Esophagus muscularis mucosa (tissue), 4 donors: ENCODE measurements around the gene ERC2. TPM values are rescaled to one million over a fixed set of nuclear protein-coding genes. Genes with fewer than 3 reads are reported as not detected.

Experiments
- DNase-seq: peaks from one replicate; pipeline ENCODE4 v3.0.0-alpha.2; 2017; ENCODE audit errors: extremely low spot score
- H3K27ac ChIP-seq, 4 donors: fragments of 200-600 bp; sonication (generic); replicated peaks in 1 of 4; 1 replicate in 3 of 4; 2 replicates in 1 of 4; pipeline ENCODE4 v1.5.1; 2016 to 2019; ENCODE audit warnings: mild to moderate bottlenecking in 1 of 4
- H3K27me3 ChIP-seq, 4 donors: fragments of 200-600 bp; sonication (generic); one replicate each; pipeline versions ENCODE4 v1.5.1 to v1.6.0; 2016 to 2019
- H3K36me3 ChIP-seq, 4 donors: fragments of 200-600 bp; sonication (generic); one replicate each; pipeline ENCODE4 v1.5.1; 2016 to 2019
- H3K4me1 ChIP-seq, 4 donors: fragments of 200-600 bp; sonication (generic); one replicate each; pipeline ENCODE4 v1.5.1; 2016 to 2019
- H3K4me3 ChIP-seq, 4 donors: fragments of 200-600 bp; sonication (generic); 1 replicate in 2 of 4; 2 replicates in 2 of 4; pipeline ENCODE4 v1.5.1; 2016 to 2019; ENCODE audit warnings: mild to moderate bottlenecking in 4 of 4, moderate library complexity in 1 of 4
- H3K9me3 ChIP-seq, 4 donors: fragments of 200-600 bp; sonication (generic); 1 replicate in 3 of 4; 2 replicates in 1 of 4; pipeline ENCODE4 v1.5.1; 2016 to 2019
- EP300 ChIP-seq: sonication (generic); formaldehyde crosslinking; IDR thresholded peaks from one replicate; pipeline ENCODE4 v1.6.1; 2017; ENCODE audit warnings: antibody characterized with exemption
- POLR2A ChIP-seq: fragments of 450-650 bp; IDR thresholded peaks from one replicate; pipeline ENCODE4 v1.6.1; 2017; ENCODE audit warnings: antibody characterized with exemption, moderate library complexity, mild to moderate bottlenecking, low read depth
- POLR2AphosphoS5 ChIP-seq, 2 donors: sonication (generic); formaldehyde crosslinking; IDR thresholded peaks; one replicate each; pipeline ENCODE4 v1.6.1; 2017; ENCODE audit warnings: antibody characterized with exemption in 2 of 2
- WGBS: methylation state at CpG from one replicate; pipeline ENCODE4 v1.1.5; 2018; 5-methylcytosine and 5-hydroxymethylcytosine counted together
- intact Hi-C: fragments of 100-400 bp; cut with DNase I; formaldehyde crosslinking; loops from one replicate; pipeline ENCODE4 v1.15.1; 2023
- total RNA-seq, 4 donors: library from RNA; depleted of rRNA; stranded (reverse); fragments of >200 nt; gene quantifications; one replicate each; pipeline versions ENCODE4 v1.1.0 to v1.2.1, GENCODE V29; 2016
- TF ChIP-seq, protein P1 (sequence below), 3 experiments: fragments of 200-600 bp in 2 of 3; fragments of 450-650 bp in 1 of 3; sonication (generic) in 2 of 3; IDR thresholded peaks; one replicate each; pipeline ENCODE4 v1.5.1; 2017 to 2019; ENCODE audit warnings: antibody characterized with exemption in 3 of 3, mild to moderate bottlenecking in 2 of 3, moderate library complexity in 1 of 3

The ERC2 gene
- total RNA-seq, 4 donors from 2014 or later, result 0.42 to 2.0 (median 1.5) TPM

GRCh38 chr3:56145410-56145809, 322.9 kb downstream of the ERC2 start:
- no peaks in the 10 kb centered on the region for H3K4me1 ChIP-seq
- H3K27ac ChIP-seq, result peak overlapping the region in 2 of 4 donors; percentile 50 to 56
- no peaks in the 10 kb centered on the region for H3K36me3 ChIP-seq
- DNase-seq, result no peak
- H3K9me3 ChIP-seq, result no peaks in the 10 kb centered on the region
- intact Hi-C loops, result no loop called here
- no peak overlapping the region for H3K4me3 ChIP-seq
- TF ChIP-seq EP300 (no peak), POLR2AphosphoS5 (IDR thresholded peaks at IDR 0.05) (no peak), POLR2A (no peak)
- TF ChIP-seq, protein P1, sequence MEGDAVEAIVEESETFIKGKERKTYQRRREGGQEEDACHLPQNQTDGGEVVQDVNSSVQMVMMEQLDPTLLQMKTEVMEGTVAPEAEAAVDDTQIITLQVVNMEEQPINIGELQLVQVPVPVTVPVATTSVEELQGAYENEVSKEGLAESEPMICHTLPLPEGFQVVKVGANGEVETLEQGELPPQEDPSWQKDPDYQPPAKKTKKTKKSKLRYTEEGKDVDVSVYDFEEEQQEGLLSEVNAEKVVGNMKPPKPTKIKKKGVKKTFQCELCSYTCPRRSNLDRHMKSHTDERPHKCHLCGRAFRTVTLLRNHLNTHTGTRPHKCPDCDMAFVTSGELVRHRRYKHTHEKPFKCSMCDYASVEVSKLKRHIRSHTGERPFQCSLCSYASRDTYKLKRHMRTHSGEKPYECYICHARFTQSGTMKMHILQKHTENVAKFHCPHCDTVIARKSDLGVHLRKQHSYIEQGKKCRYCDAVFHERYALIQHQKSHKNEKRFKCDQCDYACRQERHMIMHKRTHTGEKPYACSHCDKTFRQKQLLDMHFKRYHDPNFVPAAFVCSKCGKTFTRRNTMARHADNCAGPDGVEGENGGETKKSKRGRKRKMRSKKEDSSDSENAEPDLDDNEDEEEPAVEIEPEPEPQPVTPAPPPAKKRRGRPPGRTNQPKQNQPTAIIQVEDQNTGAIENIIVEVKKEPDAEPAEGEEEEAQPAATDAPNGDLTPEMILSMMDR (IDR thresholded peaks at IDR 0.05), result no peak
- no peaks in the 10 kb centered on the region for H3K27me3 ChIP-seq
- 51% methylated on average over 2 of the region's 2 CpGs for WGBS

- Histone ChIP-seq H3K36me3 (no peaks in the 10 kb centered on the region), H3K27me3 (no peaks in the 10 kb centered on the region), H3K9me3 (no peaks in the 10 kb centered on the region), H3K27ac (peak overlapping the region in 2 of 4 donors; percentile 50 to 56), H3K4me3 (no peak overlapping the region), H3K4me1 (no peaks in the 10 kb centered on the region)
- intact Hi-C loops, result no loop called here
- WGBS, result 71% methylated on average over 4 of the region's 4 CpGs
- TF ChIP-seq POLR2AphosphoS5 (IDR thresholded peaks at IDR 0.05), result peak; percentile 4 to 22
- no peak for TF ChIP-seq EP300
- TF ChIP-seq, protein P1 (IDR thresholded peaks at IDR 0.05), result no peak
- no peak for DNase-seq
These were observed 323.5 kb downstream of the ERC2 start for GRCh38 chr3:56144805-56145204.

GRCh38 chr3:56137415-56137814, 330.9 kb downstream of the ERC2 start:
- DNase-seq, result no peak
- no peak overlapping the region for H3K27ac ChIP-seq
- intact Hi-C loops, result no loop called here
- no peaks in the 10 kb centered on the region for H3K27me3 ChIP-seq
- no peaks in the 10 kb centered on the region for H3K9me3 ChIP-seq
- H3K4me3 ChIP-seq, result no peak overlapping the region
- H3K36me3 ChIP-seq, result no peaks in the 10 kb centered on the region
- WGBS, result 50% methylated on average over 1 of the region's 1 CpG
- H3K4me1 ChIP-seq, result peaks cover 0 to 10% (median 3%) of the 10 kb centered on the region in 4 donors
- no peak for TF ChIP-seq POLR2AphosphoS5 (IDR thresholded peaks at IDR 0.05)
- TF ChIP-seq, protein P1 (IDR thresholded peaks at IDR 0.05), result no peak

DNA sequence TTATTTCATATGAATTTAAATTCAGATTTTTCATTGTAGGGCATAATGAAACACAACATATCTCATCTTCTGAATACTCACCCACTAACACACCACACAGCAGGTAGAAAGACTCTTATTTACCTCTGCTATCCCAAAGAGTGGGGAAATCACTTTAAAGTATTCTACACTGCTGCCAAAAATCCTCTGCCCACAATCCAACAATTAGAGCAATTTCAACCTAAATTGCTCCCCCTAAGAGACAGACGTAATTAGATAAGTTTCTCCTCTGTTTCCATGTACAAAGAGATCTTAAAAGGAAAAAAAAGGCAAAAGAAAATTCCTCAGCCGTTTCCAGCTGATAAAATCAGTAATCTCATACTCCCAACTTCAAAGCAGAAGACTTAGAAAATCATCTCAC, 331.8 kb downstream of the ERC2 start:
- H3K27me3 ChIP-seq, result no peaks in the 10 kb centered on the region
- H3K36me3 ChIP-seq, result no peaks in the 10 kb centered on the region
- TF ChIP-seq EP300 (no peak), POLR2AphosphoS5 (IDR thresholded peaks at IDR 0.05) (no peak), POLR2A (no peak)
- TF ChIP-seq, protein P1 (IDR thresholded peaks at IDR 0.05), result no peak
- DNase-seq, result no peak
- H3K27ac ChIP-seq, result no peak overlapping the region
- intact Hi-C loops, result no loop called here
- peaks cover 0 to 19% (median 12%) of the 10 kb centered on the region in 4 donors for H3K4me1 ChIP-seq
- H3K4me3 ChIP-seq, result no peak overlapping the region
- WGBS, result 72% methylated on average over 2 of the region's 2 CpGs
- H3K9me3 ChIP-seq, result no peaks in the 10 kb centered on the region

- TF ChIP-seq EP300 (no peak), POLR2AphosphoS5 (IDR thresholded peaks at IDR 0.05) (no peak), POLR2A (no peak)
- TF ChIP-seq, protein P1 (IDR thresholded peaks at IDR 0.05), result no peak
- intact Hi-C loops, result no loop called here
- peaks cover 0 to 22% (median 13%) of the 10 kb centered on the region in 4 donors for H3K4me1 ChIP-seq
- H3K9me3 ChIP-seq, result no peaks in the 10 kb centered on the region
- 52% methylated on average over 4 of the region's 4 CpGs for WGBS
- no peak for DNase-seq
- H3K27me3 ChIP-seq, result no peaks in the 10 kb centered on the region
- H3K4me3 ChIP-seq, result no peak overlapping the region
- H3K36me3 ChIP-seq, result no peaks in the 10 kb centered on the region
- no peak overlapping the region for H3K27ac ChIP-seq
These were observed 332.3 kb downstream of the ERC2 start for GRCh38 chr3:56135941-56136340.
